ENCODE measurements around the gene SMAD4.
"Not testable (repeated sequence)": the region's sequence is repeated elsewhere in the genome, so short reads cannot be mapped to it uniquely, and the experiment has no call there.

The SMAD4 gene

GRCh38 chr18:51092117-51092516 lies 62.1 kb downstream of the SMAD4 start:
- Histone ChIP-seq H3K27ac (ENCODE audit: low read length, poor library complexity, severe bottlenecking) (no peak overlapping the region), H3K9ac (ENCODE audit: low read length) (no peak overlapping the region), H3K9me3 (ENCODE audit: control insufficient read depth, low read length) (peaks cover 10% of the 10 kb centered on the region), H2AK5ac (ENCODE audit: low read length, severe bottlenecking) (no peak overlapping the region), H4K8ac (ENCODE audit: low read length) (no peak overlapping the region), H2BK12ac (ENCODE audit: low read length in 2 of 2) (no peak overlapping the region), H2BK5ac (ENCODE audit: low read depth, low read length, poor library complexity, severe bottlenecking) (no peak overlapping the region), H3K4me2 (ENCODE audit: low read length, poor library complexity, severe bottlenecking) (no peak overlapping the region), H2BK120ac (ENCODE audit: low read depth, low read length) (no peak overlapping the region), H3K36me3 (ENCODE audit: control insufficient read depth in 1 of 2, insufficient read depth in 2 of 2, low read depth in 1 of 2, low read length in 2 of 2) (peaks cover under 1 to 3% of the 10 kb centered on the region in 2 experiments), H3K14ac (ENCODE audit: low read length in 2 of 2) (no peak overlapping the region), H2AFZ (ENCODE audit: low read depth, low read length) (no peak overlapping the region), H4K91ac (ENCODE audit: low read length) (no peak overlapping the region), H3K18ac (ENCODE audit: low read depth in 1 of 2, low read length in 2 of 2) (no peak overlapping the region), H3K4ac (ENCODE audit: low read depth in 1 of 2, low read length in 2 of 2) (no peak overlapping the region), H3K4me3 (ENCODE audit: insufficient read depth in 1 of 2, low read depth in 1 of 2, low read length in 2 of 2) (no peak overlapping the region), H3K4me1 (ENCODE audit: control insufficient read depth, insufficient read depth, low read depth, low read length) (no peaks in the 10 kb centered on the region), H3K79me1 (replicated peaks; ENCODE audit: low read length, poor library complexity, severe bottlenecking) (no peaks in the 10 kb centered on the region), H2BK15ac (ENCODE audit: low read depth, poor library complexity, severe bottlenecking) (no peak overlapping the region), H3K23ac (ENCODE audit: low read length in 2 of 2) (no peak overlapping the region), H3K27me3 (ENCODE audit: control insufficient read depth in 1 of 2, insufficient read depth in 1 of 2, low read length in 2 of 2) (no peaks in the 10 kb centered on the region)
- WGBS: no CpG with 5 or more reads among the region's 2 CpGs
- no peak for DNase-seq

GRCh38 chr18:51092967-51093366 lies 63.0 kb downstream of the SMAD4 start:
- H4K91ac ChIP-seq (ENCODE audit: low read length); H2BK5ac ChIP-seq (ENCODE audit: low read depth, low read length, poor library complexity, severe bottlenecking); H3K4ac ChIP-seq (ENCODE audit: low read depth in 1 of 2, low read length in 2 of 2); H3K4me2 ChIP-seq (ENCODE audit: low read length, poor library complexity, severe bottlenecking); H4K8ac ChIP-seq (ENCODE audit: low read length); H3K23ac ChIP-seq (ENCODE audit: low read length in 2 of 2); H3K9ac ChIP-seq (ENCODE audit: low read length); DNase-seq; H3K18ac ChIP-seq (ENCODE audit: low read depth in 1 of 2, low read length in 2 of 2); H3K36me3 ChIP-seq (ENCODE audit: control insufficient read depth in 1 of 2, insufficient read depth in 2 of 2, low read depth in 1 of 2, low read length in 2 of 2); H3K27me3 ChIP-seq (ENCODE audit: control insufficient read depth in 1 of 2, insufficient read depth in 1 of 2, low read length in 2 of 2); H3K79me1 ChIP-seq (replicated peaks; ENCODE audit: low read length, poor library complexity, severe bottlenecking); H2AK5ac ChIP-seq (ENCODE audit: low read length, severe bottlenecking); H3K9me3 ChIP-seq (ENCODE audit: control insufficient read depth, low read length); H3K14ac ChIP-seq (ENCODE audit: low read length in 2 of 2); H3K4me1 ChIP-seq (ENCODE audit: control insufficient read depth, insufficient read depth, low read depth, low read length); H2AFZ ChIP-seq (ENCODE audit: low read depth, low read length); H2BK15ac ChIP-seq (ENCODE audit: low read depth, poor library complexity, severe bottlenecking); H3K27ac ChIP-seq (ENCODE audit: low read length, poor library complexity, severe bottlenecking); H2BK12ac ChIP-seq (ENCODE audit: low read length in 2 of 2); H2BK120ac ChIP-seq (ENCODE audit: low read depth, low read length); H3K4me3 ChIP-seq (ENCODE audit: insufficient read depth in 1 of 2, low read depth in 1 of 2, low read length in 2 of 2): not testable (repeated sequence)
- WGBS: no CpG with 5 or more reads among the region's 1 CpG

GRCh38 chr18:51097021-51097822 lies 67.2 kb downstream of the SMAD4 start:
- no peak overlapping the region for H3K4me2 ChIP-seq (ENCODE audit: low read length, poor library complexity, severe bottlenecking)
- WGBS: 88% methylated on average over 5 of the region's 6 CpGs

GRCh38 chr18:51098082-51098481 lies 68.1 kb downstream of the SMAD4 start:
- no peak overlapping the region for H3K9ac ChIP-seq (ENCODE audit: low read length)
- H3K14ac ChIP-seq (ENCODE audit: low read length in 2 of 2): peak overlapping the region in 1 of 2 experiments; percentile 18
- no peaks in the 10 kb centered on the region for H3K79me1 ChIP-seq (replicated peaks; ENCODE audit: low read length, poor library complexity, severe bottlenecking)
- no peak overlapping the region for H3K4ac ChIP-seq (ENCODE audit: low read depth in 1 of 2, low read length in 2 of 2)
- peaks cover 0 to 7% of the 10 kb centered on the region in 2 experiments for H3K36me3 ChIP-seq (ENCODE audit: control insufficient read depth in 1 of 2, insufficient read depth in 2 of 2, low read depth in 1 of 2, low read length in 2 of 2)
- no peaks in the 10 kb centered on the region for H3K27me3 ChIP-seq (ENCODE audit: control insufficient read depth in 1 of 2, insufficient read depth in 1 of 2, low read length in 2 of 2)
- H4K91ac ChIP-seq (ENCODE audit: low read length): no peak overlapping the region
- H3K27ac ChIP-seq (ENCODE audit: low read length, poor library complexity, severe bottlenecking): no peak overlapping the region
- H3K18ac ChIP-seq (ENCODE audit: low read depth in 1 of 2, low read length in 2 of 2): no peak overlapping the region
- H4K8ac ChIP-seq (ENCODE audit: low read length): no peak overlapping the region
- no peak overlapping the region for H2BK15ac ChIP-seq (ENCODE audit: low read depth, poor library complexity, severe bottlenecking)
- no peak for DNase-seq
- H2AFZ ChIP-seq (ENCODE audit: low read depth, low read length): no peak overlapping the region
- no peak overlapping the region for H2AK5ac ChIP-seq (ENCODE audit: low read length, severe bottlenecking)
- H2BK120ac ChIP-seq (ENCODE audit: low read depth, low read length): no peak overlapping the region
- no peaks in the 10 kb centered on the region for H3K4me1 ChIP-seq (ENCODE audit: control insufficient read depth, insufficient read depth, low read depth, low read length)
- no peak overlapping the region for H3K4me3 ChIP-seq (ENCODE audit: insufficient read depth in 1 of 2, low read depth in 1 of 2, low read length in 2 of 2)
- no peak overlapping the region for H3K23ac ChIP-seq (ENCODE audit: low read length in 2 of 2)
- H2BK5ac ChIP-seq (ENCODE audit: low read depth, low read length, poor library complexity, severe bottlenecking): no peak overlapping the region
- no peak overlapping the region for H3K4me2 ChIP-seq (ENCODE audit: low read length, poor library complexity, severe bottlenecking)
- H2BK12ac ChIP-seq (ENCODE audit: low read length in 2 of 2): no peak overlapping the region
- 97% methylated on average over 5 of the region's 5 CpGs for WGBS
- H3K9me3 ChIP-seq (ENCODE audit: control insufficient read depth, low read length): no peaks in the 10 kb centered on the region

More at GRCh38 chr18:51097021-51097822, 67.2 kb downstream of the SMAD4 start:
- H3K14ac ChIP-seq (ENCODE audit: low read length in 2 of 2): no peak overlapping the region
- H3K79me1 ChIP-seq (replicated peaks; ENCODE audit: low read length, poor library complexity, severe bottlenecking): no peaks in the 10 kb centered on the region
- H2BK12ac ChIP-seq (ENCODE audit: low read length in 2 of 2): no peak overlapping the region
- no peak overlapping the region for H3K4me3 ChIP-seq (ENCODE audit: insufficient read depth in 1 of 2, low read depth in 1 of 2, low read length in 2 of 2)
- no peak overlapping the region for H3K18ac ChIP-seq (ENCODE audit: low read depth in 1 of 2, low read length in 2 of 2)
- H2BK5ac ChIP-seq (ENCODE audit: low read depth, low read length, poor library complexity, severe bottlenecking): no peak overlapping the region
- H3K36me3 ChIP-seq (ENCODE audit: control insufficient read depth in 1 of 2, insufficient read depth in 2 of 2, low read depth in 1 of 2, low read length in 2 of 2): peaks cover 0 to 7% of the 10 kb centered on the region in 2 experiments
- H4K8ac ChIP-seq (ENCODE audit: low read length): no peak overlapping the region
- H3K9ac ChIP-seq (ENCODE audit: low read length): no peak overlapping the region
- H2BK15ac ChIP-seq (ENCODE audit: low read depth, poor library complexity, severe bottlenecking): no peak overlapping the region
- no peak overlapping the region for H2BK120ac ChIP-seq (ENCODE audit: low read depth, low read length)
- H3K27me3 ChIP-seq (ENCODE audit: control insufficient read depth in 1 of 2, insufficient read depth in 1 of 2, low read length in 2 of 2): no peaks in the 10 kb centered on the region
- no peaks in the 10 kb centered on the region for H3K4me1 ChIP-seq (ENCODE audit: control insufficient read depth, insufficient read depth, low read depth, low read length)
- H2AK5ac ChIP-seq (ENCODE audit: low read length, severe bottlenecking): no peak overlapping the region
- H2AFZ ChIP-seq (ENCODE audit: low read depth, low read length): no peak overlapping the region
- no peak overlapping the region for H4K91ac ChIP-seq (ENCODE audit: low read length)
- DNase-seq: no peak
- H3K23ac ChIP-seq (ENCODE audit: low read length in 2 of 2): peak overlapping the region in 1 of 2 experiments; percentile 59
- no peak overlapping the region for H3K27ac ChIP-seq (ENCODE audit: low read length, poor library complexity, severe bottlenecking)
- no peaks in the 10 kb centered on the region for H3K9me3 ChIP-seq (ENCODE audit: control insufficient read depth, low read length)
- H3K4ac ChIP-seq (ENCODE audit: low read depth in 1 of 2, low read length in 2 of 2): no peak overlapping the region

Measured in mesenchymal stem cell (in vitro differentiated cells and primary cell).